Uterus (tissue), 4 donors: ENCODE data around the gene MAB21L4. TPM values are rescaled to one million over a fixed set of nuclear protein-coding genes. Genes with fewer than 3 reads are reported as not detected.

Experiments used
- DNase-seq, 2 donors: peaks; one replicate each; pipeline ENCODE4 v3.0.0-alpha.2; 2019 to 2020
- H3K27ac ChIP-seq, 2 donors: fragments of 200-600 bp; sonication (generic); 1 replicate in 1 of 2; 2 replicates in 1 of 2; pipeline ENCODE4 v1.5.1; 2016 to 2018
- H3K27me3 ChIP-seq, 2 donors: fragments of 200-600 bp; sonication (generic); one replicate each; pipeline ENCODE4 v1.5.1; 2018 to 2019; ENCODE audit warnings: control low read depth in 1 of 2
- H3K36me3 ChIP-seq, 2 donors: fragments of 200-600 bp; sonication (generic); one replicate each; pipeline ENCODE4 v1.5.1; 2019; ENCODE audit warnings: control low read depth in 1 of 2
- H3K4me1 ChIP-seq, 2 donors: fragments of 200-600 bp; sonication (generic); one replicate each; pipeline ENCODE4 v1.5.1; 2018 to 2019; ENCODE audit warnings: control low read depth in 1 of 2
- H3K4me3 ChIP-seq, 2 donors: fragments of 200-600 bp; sonication (generic); 1 replicate in 1 of 2; 2 replicates in 1 of 2; pipeline ENCODE4 v1.5.1; 2018 to 2019; ENCODE audit warnings: mild to moderate bottlenecking in 1 of 2
- H3K9me3 ChIP-seq, 2 donors: fragments of 200-600 bp; sonication (generic); one replicate each; pipeline ENCODE4 v1.5.1; 2019; ENCODE audit warnings: control low read depth in 1 of 2
- CTCF ChIP-seq, 4 experiments: fragments of 200-600 bp in 2 of 4; fragments of 450-650 bp in 2 of 4; sonication (generic) in 2 of 4; IDR thresholded peaks; one replicate each; pipeline ENCODE4 v1.5.1; 2016 to 2019; ENCODE audit warnings: antibody characterized with exemption in 4 of 4, mild to moderate bottlenecking in 2 of 4, moderate library complexity in 1 of 4
- POLR2A ChIP-seq, 2 donors: fragments of 450-650 bp; IDR thresholded peaks; one replicate each; pipeline ENCODE4 v1.6.1; 2016; ENCODE audit warnings: antibody characterized with exemption in 2 of 2, mild to moderate bottlenecking in 1 of 2, moderate library complexity in 1 of 2
- intact Hi-C: fragments of 100-400 bp; cut with DNase I; formaldehyde crosslinking; loops from one replicate; pipeline ENCODE4 v1.15.1; 2023; ENCODE audit warnings: low total_unique reads
- total RNA-seq, 4 donors: library from RNA; depleted of rRNA in 3 of 4; stranded (reverse); fragments of >200 nt in 3 of 4; gene quantifications; one replicate each; pipeline versions ENCODE4 v1.1.0 to v1.2.4, GENCODE V29; 2014 to 2023
- donor health status: DM: yes; HTN: yes; CAD: no.

The MAB21L4 gene
- total RNA-seq, 4 donors from 2014 or later: 0.97 TPM; not detected in 3

- Histone ChIP-seq H3K27me3 (no peaks in the 10 kb centered on the region), H3K27ac (no peak overlapping the region), H3K4me3 (no peak overlapping the region), H3K9me3 (no peaks in the 10 kb centered on the region), H3K4me1 (no peaks in the 10 kb centered on the region), H3K36me3 (no peaks in the 10 kb centered on the region)
- TF ChIP-seq CTCF (IDR thresholded peaks at IDR 0.05) (no peak), POLR2A (IDR thresholded peaks at IDR 0.05) (no peak)
- no peak for DNase-seq
- intact Hi-C loops: no loop called here
Measured at GRCh38 chr2:240906911-240907590, 11.1 kb upstream of the MAB21L4 start.

GRCh38 chr2:240906141-240906910, 10.4 kb upstream of the MAB21L4 start, which contains the start of gene CROCC2:
CROCC2 (plus strand) TSS chr2:240906336; CDS start chr2:240906514, 178 bp downstream.
- Histone ChIP-seq H3K27ac (no peak within 1 kb of the TSS), H3K4me3 (no peak within 1 kb of the TSS), H3K9me3 (no peaks in the 10 kb centered on the region), H3K4me1 (no peaks in the 10 kb centered on the region), H3K27me3 (no peaks in the 10 kb centered on the region), H3K36me3 (no peaks in the 10 kb centered on the region)
- no peak for DNase-seq
- intact Hi-C loops: no loop called here
- TF ChIP-seq POLR2A (IDR thresholded peaks at IDR 0.05) (no peak), CTCF (IDR thresholded peaks at IDR 0.05) (no peak)

DNA sequence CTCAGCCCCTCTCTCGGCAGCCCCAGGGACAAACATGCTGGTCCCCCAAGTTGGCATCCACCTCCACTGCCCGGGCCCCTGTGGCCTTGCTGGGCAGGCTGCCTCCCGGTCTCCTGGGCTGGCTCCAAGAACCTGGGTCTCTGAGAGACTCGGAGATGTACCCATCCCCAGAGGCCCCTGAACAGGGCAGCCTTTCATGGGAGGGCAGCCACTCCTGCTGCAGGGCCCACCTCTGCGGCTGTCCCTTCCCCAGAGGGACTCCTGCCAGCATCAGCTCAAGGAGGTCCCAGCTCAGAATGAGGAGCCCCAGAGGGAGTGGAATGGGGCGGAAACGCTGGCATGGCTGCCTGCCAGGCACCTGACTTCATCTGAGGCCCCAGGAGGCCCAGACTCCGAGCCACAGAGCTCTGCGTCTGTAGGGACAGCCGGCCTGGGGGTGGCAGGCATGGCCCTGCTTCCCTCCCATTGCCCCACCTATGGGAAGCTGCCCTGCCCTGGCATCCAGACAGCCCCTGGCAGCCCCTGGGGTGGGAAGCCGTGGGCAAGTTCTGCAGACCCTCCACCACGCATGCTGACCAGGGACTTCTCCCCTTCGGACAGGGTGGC, 9.3 kb upstream of the MAB21L4 start:
- Histone ChIP-seq H3K36me3 (no peaks in the 10 kb centered on the region), H3K27ac (no peak overlapping the region), H3K27me3 (no peaks in the 10 kb centered on the region), H3K9me3 (no peaks in the 10 kb centered on the region), H3K4me3 (no peak overlapping the region), H3K4me1 (no peaks in the 10 kb centered on the region)
- TF ChIP-seq CTCF (IDR thresholded peaks at IDR 0.05): no peak
- TF ChIP-seq POLR2A (IDR thresholded peaks at IDR 0.05): no peak
- DNase-seq: no peak
- intact Hi-C loops: no loop called here

GRCh38 chr2:240904216-240905175, 8.5 kb upstream of the MAB21L4 start:
- Histone ChIP-seq H3K36me3 (no peaks in the 10 kb centered on the region), H3K4me3 (no peak overlapping the region), H3K9me3 (no peaks in the 10 kb centered on the region), H3K27me3 (no peaks in the 10 kb centered on the region), H3K27ac (no peak overlapping the region), H3K4me1 (no peaks in the 10 kb centered on the region)
- intact Hi-C loops: no loop called here
- no peak for DNase-seq
- TF ChIP-seq CTCF (IDR thresholded peaks at IDR 0.05): no peak
- no peak for TF ChIP-seq POLR2A (IDR thresholded peaks at IDR 0.05)
